ENCODE results near the gene HCFC1. TPM values are rescaled to one million over a fixed set of nuclear protein-coding genes. Genes with fewer than 3 reads are reported as not detected.

Gene HCFC1
- total and polyA plus RNA-seq, 11 donors, result 11.8 to 72.6 (median 33.8) TPM

DNA sequence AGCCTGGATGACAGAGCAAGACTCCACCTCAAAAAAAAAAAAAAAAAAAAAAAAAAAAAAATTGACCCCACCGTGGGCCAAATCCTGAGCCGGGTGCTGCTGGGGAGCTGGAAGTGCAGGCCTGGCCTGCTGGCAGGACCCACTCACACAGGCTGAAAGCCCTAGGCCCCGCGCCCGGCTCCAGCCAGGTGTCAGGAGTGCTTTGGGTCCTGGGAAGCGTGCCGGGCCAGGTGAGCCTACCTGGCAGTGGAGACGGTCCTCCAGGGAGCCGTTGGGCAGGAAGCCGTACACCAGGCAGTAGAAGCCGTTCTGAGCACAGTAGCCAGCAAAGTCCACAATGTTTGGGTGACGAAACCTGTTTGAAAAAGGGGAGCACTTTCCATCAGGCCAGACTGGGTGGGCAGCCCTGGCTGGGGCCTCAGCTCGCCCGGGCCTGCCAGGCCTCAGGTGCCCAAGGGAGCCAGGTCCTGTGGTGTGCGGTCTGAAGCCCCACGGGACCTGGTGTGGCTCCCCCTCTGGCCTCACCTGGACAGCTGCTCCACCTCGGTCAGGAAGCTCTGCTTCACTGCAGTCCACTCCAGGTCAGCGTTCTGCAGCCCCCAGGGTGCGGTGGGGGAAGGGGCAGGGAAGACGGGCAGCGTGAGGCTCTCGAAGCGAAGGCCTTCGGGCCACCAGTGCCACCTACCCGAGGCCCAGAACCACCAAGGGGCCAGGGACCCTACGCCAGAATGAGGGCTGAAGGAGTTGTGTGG is 46.3 kb upstream of the HCFC1 start:
- peaks cover 0 to 27% (median 7%) of the 10 kb centered on the region in 12 donors for H3K4me1 ChIP-seq
- H3K9me3 ChIP-seq, result no peaks in the 10 kb centered on the region
- intact Hi-C loops (cut with DNase I), result loop anchor here in 2 of 10 donors (5.0 kb wide), 2 partner anchors 34 to 39 kb away; no protein-coding TSS in a partner anchor
- peak overlapping the region in 1 of 12 donors; percentile 69 for H3K4me3 ChIP-seq
- DNase-seq (no peak), ATAC-seq (no peak)
- H3K27me3 ChIP-seq, result peaks cover 0 to 35% (median 0%) of the 10 kb centered on the region in 9 donors
- no peak for TF ChIP-seq POLR2A (IDR thresholded peaks at IDR 0.05)
- TF ChIP-seq, protein P1, sequence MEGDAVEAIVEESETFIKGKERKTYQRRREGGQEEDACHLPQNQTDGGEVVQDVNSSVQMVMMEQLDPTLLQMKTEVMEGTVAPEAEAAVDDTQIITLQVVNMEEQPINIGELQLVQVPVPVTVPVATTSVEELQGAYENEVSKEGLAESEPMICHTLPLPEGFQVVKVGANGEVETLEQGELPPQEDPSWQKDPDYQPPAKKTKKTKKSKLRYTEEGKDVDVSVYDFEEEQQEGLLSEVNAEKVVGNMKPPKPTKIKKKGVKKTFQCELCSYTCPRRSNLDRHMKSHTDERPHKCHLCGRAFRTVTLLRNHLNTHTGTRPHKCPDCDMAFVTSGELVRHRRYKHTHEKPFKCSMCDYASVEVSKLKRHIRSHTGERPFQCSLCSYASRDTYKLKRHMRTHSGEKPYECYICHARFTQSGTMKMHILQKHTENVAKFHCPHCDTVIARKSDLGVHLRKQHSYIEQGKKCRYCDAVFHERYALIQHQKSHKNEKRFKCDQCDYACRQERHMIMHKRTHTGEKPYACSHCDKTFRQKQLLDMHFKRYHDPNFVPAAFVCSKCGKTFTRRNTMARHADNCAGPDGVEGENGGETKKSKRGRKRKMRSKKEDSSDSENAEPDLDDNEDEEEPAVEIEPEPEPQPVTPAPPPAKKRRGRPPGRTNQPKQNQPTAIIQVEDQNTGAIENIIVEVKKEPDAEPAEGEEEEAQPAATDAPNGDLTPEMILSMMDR (IDR thresholded peaks at IDR 0.05), result no peak
- peaks cover 0 to 42% (median 3%) of the 10 kb centered on the region in 9 donors for H3K36me3 ChIP-seq
- 87 to 92% (median 90%) methylated on average over 24 to 26 of the region's 26 CpGs for WGBS, 4 donors
- no peak overlapping the region for H3K27ac ChIP-seq

DNA sequence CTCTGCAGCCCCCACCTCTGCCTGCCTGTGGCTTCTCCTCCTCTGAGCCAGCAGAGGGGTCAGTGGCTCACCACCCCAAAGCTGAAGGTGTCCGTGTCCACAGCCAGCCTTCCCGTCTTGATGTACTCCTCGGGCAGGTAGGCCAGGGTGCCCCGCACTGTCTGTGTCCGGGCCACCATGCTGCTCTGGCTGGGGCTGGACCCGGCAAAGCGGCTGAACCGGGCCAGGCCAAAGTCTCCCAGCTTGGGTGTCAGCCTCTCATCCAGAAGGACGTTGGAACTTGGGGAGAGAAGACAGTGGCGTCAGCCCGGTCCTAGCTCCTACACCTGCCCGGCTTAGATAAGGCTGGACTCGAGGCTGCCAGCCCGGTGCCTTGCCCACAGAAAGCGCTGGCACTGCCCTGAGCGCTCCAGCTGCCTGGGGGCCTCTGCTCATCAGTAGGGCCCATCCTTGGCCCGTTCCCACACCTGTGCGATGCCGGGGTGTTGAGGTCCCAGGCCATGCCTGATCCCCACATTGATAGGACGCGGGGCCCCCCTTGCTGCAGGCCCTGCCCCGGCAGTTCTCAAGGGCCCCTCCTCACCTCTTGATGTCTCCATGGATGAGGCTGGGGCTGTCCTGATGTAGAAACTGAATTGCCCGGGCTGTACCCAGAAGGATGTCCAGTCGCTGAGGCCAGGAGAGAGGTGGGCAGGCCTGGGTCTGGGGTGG is 44.9 kb upstream of the HCFC1 start:
- Histone ChIP-seq H3K9me3 (no peaks in the 10 kb centered on the region), H3K27me3 (peaks cover 0 to 35% (median 0%) of the 10 kb centered on the region in 9 donors), H3K27ac (no peak overlapping the region), H3K4me1 (peaks cover 0 to 27% (median 7%) of the 10 kb centered on the region in 12 donors), H3K4me3 (no peak overlapping the region), H3K36me3 (peaks cover 0 to 51% (median 3%) of the 10 kb centered on the region in 9 donors)
- TF ChIP-seq, protein P1 (IDR thresholded peaks at IDR 0.05), result no peak
- no peak for TF ChIP-seq POLR2A (IDR thresholded peaks at IDR 0.05)
- DNase-seq (no peak), ATAC-seq (no peak)
- intact Hi-C loops (cut with DNase I), result loop anchor here in 2 of 10 donors (5.0 kb wide), 2 partner anchors 36 to 41 kb away; no protein-coding TSS in a partner anchor
- WGBS, 4 donors, result 83 to 91% (median 89%) methylated on average over 11 to 24 of the region's 24 CpGs

DNA sequence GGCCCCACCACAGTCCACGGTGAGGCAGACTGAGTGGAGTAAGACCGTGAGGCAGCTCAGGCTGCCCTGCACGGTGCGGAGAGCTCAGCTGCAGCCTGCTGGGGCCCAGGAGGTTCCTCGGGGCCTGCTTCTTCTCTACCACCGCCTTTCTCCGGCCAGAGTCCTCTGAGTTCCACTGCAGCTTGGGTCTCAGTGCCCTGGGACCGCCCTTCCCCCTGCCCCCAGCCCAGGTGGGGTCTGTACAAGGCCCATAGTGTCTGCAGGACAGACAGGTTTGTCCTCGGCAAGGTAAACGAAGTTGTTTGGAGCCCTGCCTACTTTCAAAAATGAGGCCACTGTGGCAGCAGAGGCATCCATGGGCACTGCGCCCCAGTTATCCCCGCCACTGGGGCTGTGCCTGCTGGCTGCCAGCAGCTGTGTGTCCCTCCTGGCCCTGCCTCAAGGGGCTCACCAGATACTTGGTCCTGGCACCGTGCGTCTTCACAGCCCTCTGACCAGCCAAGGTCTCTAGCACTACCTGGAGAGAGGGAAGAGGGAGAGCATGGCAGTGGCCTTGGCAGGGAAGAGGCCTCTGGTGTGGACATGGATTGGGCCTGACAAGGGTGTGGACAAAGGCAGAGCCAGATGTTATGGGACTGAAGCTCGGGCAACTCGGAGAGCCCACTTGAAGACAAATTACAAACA is 44.1 kb upstream of the HCFC1 start:
- peaks cover 0 to 59% (median 3%) of the 10 kb centered on the region in 9 donors for H3K36me3 ChIP-seq
- intact Hi-C loops (cut with DNase I), result loop anchor here in 2 of 10 donors (5.0 kb wide), 2 partner anchors 37 to 42 kb away; no protein-coding TSS in a partner anchor
- no peak overlapping the region for H3K4me3 ChIP-seq
- peaks cover 0 to 22% (median 4%) of the 10 kb centered on the region in 12 donors for H3K4me1 ChIP-seq
- ATAC-seq (no peak), DNase-seq (no peak)
- 80 to 88% (median 84%) methylated on average over 15 to 16 of the region's 16 CpGs for WGBS, 4 donors
- no peak for TF ChIP-seq POLR2A (IDR thresholded peaks at IDR 0.05)
- TF ChIP-seq, protein P1 (IDR thresholded peaks at IDR 0.05), result no peak
- no peak overlapping the region for H3K27ac ChIP-seq
- H3K27me3 ChIP-seq, result peaks cover 0 to 36% (median 0%) of the 10 kb centered on the region in 9 donors
- H3K9me3 ChIP-seq, result no peaks in the 10 kb centered on the region
